Activated CD4-positive, alpha-beta T cell treated with anti-CD3 and anti-CD28 coated beads, Interleukin-2, Interleukin-6, amounts not matched to agents 100 ng/mL and 50 ng/mL, durations not matched to agents 16 hours and 8 hours (primary cell): ENCODE results near the gene CENPVL1.
A peak's percentile ranks its signal among the peaks of the same experiment; 100 is the strongest.
"Not testable (repeated sequence)": the region's sequence is repeated elsewhere in the genome, so short reads cannot be mapped to it uniquely, and the experiment has no call there.

Source experiments
- DNase-seq: peaks from one replicate; pipeline ENCODE4 v3.0.0-alpha.2; 2020

Gene CENPVL1

GRCh38 chrX:51710277-51711164, at the start of gene CENPVL1:
Gene CENPVL1 (plus strand): TSS chrX:51710512. CDS start chrX:51710512, 0 bp downstream.
- DNase-seq, result not testable (repeated sequence)

GRCh38 chrX:51665981-51666380, 44.3 kb upstream of the CENPVL1 start:
- peak; percentile 4 for DNase-seq

DNA sequence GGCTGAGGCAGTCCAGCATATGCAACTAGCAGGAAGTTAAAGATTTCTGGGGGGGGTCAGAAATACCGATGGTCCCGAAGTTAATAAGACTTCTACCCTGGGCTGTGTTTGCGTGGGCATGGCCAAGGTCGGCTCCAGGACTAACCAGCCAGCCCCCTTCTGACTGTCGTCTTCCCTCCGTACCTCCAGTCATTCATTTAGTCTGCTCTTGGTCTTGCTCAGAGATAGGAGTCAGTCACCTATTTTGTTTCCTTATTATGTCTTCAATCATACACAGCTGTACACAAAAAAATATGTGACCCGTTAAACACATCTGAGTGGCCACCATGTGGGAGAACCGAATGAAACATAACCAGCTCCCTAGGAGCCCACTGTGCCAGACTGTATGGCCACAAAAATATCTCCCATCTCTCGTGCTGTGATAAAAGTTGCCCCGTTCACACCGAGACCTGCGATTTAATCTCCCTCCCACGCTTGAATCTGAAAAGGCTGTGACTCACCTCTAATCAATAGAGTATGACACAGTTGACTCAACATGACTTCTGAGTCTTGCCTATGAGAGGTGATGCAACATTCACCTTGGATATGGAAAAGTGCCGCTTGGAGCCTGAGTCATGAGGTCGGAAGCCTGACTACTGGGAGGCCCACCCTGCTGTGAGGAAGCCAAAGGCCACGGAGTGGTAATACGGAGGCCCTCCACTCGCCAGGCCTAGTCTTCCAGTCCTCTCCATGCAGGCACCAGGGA, 30.5 kb upstream of the CENPVL1 start:
- not testable (repeated sequence) for DNase-seq

GRCh38 chrX:51681808-51682719, 28.2 kb upstream of the CENPVL1 start:
- DNase-seq, result not testable (repeated sequence)

DNA sequence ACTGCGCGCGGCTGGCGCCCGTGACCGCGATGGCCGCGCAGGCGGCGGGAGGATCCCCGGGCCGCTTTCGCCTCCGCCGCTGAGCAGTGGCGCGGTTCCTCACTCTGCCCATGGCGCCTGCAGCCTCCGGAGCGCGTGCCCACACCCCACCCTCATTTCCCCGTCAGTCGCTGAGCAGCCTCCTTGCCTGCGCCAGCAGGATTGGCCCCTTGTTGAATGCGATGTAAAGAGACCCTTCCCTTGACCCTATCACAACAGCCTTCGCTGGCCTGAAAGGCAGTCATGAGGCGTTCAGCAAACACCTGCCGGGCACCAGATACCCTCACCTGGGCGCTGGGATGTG, 27.6 kb upstream of the CENPVL1 start, which contains the start of gene CENPVL2:
Gene CENPVL2 (minus strand): TSS at position 112 of the 343 bp plus-strand sequence. CDS start 0 bp downstream, at position 112.
- not testable (repeated sequence) for DNase-seq

- DNase-seq, result no peak
These were observed 16.1 kb upstream of the CENPVL1 start for GRCh38 chrX:51694254-51694653.

DNA sequence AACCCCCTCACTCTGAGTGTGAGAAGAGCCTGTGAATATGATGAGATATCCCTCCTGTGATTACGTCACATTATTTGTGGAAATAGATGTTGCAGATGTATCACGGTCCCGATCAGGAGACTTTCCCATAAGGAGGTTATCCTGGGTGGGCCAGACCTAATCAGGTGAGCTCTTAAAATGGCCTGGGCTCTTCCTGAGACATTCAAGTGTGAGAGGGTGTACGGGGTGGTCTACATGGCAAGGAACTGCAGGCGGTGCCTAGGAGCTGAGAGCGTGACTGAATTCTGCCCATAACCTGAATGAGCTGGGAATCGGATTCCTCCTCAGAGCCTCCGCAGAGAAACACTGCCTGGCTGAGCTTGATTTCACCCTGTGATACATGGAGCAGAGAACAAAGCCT, 12.9 kb upstream of the CENPVL1 start:
- DNase-seq, result no peak

GRCh38 chrX:51712943-51713647, 2.8 kb downstream of the CENPVL1 start:
- DNase-seq, result not testable (repeated sequence)

- no peak for DNase-seq
These were observed 17.9 kb downstream of the CENPVL1 start for GRCh38 chrX:51728202-51728601.

- no peak for DNase-seq
These were observed 26.8 kb downstream of the CENPVL1 start for GRCh38 chrX:51737091-51737490.

DNA sequence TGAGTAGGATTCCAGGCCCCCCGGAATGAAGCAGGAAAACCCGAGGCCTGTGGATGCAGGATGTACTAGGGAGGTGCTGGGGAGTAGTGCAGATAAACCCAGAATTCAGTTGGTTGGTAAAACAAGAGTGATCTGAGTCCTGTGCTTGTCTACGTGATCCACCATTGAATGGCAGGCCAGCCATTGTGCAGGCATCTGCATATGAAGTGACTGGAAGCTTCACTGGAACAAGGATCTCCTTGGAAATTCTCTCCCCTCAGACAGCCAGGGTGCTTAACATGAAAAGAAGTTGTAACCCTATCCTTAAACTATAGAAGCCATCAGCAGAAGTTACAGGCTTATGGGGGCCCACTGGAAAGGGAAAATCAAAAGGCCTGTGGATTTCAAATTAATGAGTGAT, 32.3 kb downstream of the CENPVL1 start:
- no peak for DNase-seq

DNA sequence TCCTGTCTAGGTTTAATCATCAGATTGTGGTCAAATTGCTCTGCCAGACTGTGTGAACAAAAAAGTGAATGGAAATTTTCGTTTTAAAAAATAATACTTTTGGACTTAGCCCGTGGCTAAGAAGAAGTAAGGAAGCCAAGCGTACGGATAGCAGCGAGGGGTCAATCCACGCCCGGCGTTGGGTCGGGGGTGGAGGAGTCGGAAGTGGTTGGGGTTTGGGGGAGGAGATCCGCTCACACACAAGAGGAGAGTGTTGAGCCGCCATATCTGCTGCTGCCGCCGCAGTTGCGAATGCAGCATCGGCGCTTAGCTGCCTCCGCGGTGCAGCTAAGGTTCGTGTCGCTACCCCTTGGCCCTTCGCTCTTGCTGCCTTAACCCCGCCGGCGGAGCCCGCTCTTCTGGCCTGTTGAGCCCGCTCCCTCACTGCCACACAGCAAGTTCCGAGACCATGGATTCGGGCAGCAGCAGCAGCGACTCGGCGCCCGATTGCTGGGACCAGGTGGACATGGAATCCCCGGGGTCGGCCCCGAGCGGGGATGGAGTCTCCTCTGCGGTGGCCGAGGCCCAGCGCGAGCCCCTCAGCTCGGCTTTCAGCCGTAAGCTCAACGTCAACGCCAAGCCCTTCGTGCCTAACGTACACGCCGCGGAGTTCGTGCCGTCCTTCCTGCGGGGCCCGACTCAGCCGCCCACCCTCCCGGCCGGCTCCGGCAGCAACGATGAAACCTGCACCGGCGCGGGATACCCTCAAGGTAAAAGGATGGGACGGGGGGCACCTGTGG, 33.1 kb downstream of the CENPVL1 start, which contains the start of gene GSPT2:
Gene GSPT2 (plus strand): TSS at position 264 of the 779 bp plus-strand sequence. CDS start 185 bp downstream, at position 449.
- DNase-seq, result peak; percentile 76

- DNase-seq, result no peak
These were observed 37.4 kb downstream of the CENPVL1 start for GRCh38 chrX:51747671-51748070.

- DNase-seq, result no peak
These were observed 48.9 kb downstream of the CENPVL1 start for GRCh38 chrX:51759055-51759839.

- DNase-seq, result no peak
These were observed 50.3 kb downstream of the CENPVL1 start for GRCh38 chrX:51760657-51761056.
